ENCODE measurements around the gene NDUFS8.
A peak's percentile ranks its signal among the peaks of the same experiment; 100 is the strongest.

The NDUFS8 gene

GRCh38 chr11:68035266-68035876 lies 4.9 kb downstream of the NDUFS8 start:
- H3K4me3 Mint-ChIP-seq, result no peak overlapping the region
- H3K36me3 Mint-ChIP-seq (ENCODE audit: low read depth), result peaks cover 10% of the 10 kb centered on the region
- H3K4me1 Mint-ChIP-seq, result peaks cover 24% of the 10 kb centered on the region
- no peaks in the 10 kb centered on the region for H3K27me3 Mint-ChIP-seq (ENCODE audit: low read depth, poor library complexity)
- H3K27ac Mint-ChIP-seq, result no peak overlapping the region
- no peak for DNase-seq
- TF ChIP-seq, protein P1, sequence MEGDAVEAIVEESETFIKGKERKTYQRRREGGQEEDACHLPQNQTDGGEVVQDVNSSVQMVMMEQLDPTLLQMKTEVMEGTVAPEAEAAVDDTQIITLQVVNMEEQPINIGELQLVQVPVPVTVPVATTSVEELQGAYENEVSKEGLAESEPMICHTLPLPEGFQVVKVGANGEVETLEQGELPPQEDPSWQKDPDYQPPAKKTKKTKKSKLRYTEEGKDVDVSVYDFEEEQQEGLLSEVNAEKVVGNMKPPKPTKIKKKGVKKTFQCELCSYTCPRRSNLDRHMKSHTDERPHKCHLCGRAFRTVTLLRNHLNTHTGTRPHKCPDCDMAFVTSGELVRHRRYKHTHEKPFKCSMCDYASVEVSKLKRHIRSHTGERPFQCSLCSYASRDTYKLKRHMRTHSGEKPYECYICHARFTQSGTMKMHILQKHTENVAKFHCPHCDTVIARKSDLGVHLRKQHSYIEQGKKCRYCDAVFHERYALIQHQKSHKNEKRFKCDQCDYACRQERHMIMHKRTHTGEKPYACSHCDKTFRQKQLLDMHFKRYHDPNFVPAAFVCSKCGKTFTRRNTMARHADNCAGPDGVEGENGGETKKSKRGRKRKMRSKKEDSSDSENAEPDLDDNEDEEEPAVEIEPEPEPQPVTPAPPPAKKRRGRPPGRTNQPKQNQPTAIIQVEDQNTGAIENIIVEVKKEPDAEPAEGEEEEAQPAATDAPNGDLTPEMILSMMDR (IDR thresholded peaks at IDR 0.05), result no peak
- peaks cover under 1% of the 10 kb centered on the region for H3K9me3 Mint-ChIP-seq

DNA sequence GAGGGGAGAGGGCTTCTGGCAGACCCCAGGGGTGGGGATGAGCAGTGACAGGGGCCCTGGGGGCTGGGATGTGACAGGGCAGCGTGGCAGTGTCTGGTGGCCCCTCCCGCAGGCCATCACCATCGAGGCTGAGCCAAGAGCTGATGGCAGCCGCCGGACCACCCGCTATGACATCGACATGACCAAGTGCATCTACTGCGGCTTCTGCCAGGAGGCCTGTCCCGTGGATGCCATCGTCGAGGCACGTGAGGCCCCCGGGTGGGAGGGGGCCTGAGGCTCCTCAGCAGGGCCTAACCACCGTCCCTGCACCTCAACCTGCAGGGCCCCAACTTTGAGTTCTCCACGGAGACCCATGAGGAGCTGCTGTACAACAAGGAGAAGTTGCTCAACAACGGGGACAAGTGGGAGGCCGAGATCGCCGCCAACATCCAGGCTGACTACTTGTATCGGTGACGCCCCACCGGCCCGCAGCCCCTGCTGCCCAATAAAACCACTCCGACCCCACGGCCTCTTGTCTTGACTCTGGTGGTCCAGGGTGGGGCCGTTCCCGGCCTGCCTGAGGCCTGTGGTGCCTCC lies 5.7 kb downstream of the NDUFS8 start:
- H3K4me1 Mint-ChIP-seq, result peaks cover 19% of the 10 kb centered on the region
- TF ChIP-seq, protein P1 (IDR thresholded peaks at IDR 0.05), result no peak

GRCh38 chr11:68036717-68037239 lies 6.3 kb downstream of the NDUFS8 start:
- TF ChIP-seq, protein P1 (IDR thresholded peaks at IDR 0.05), result no peak
- no peak for DNase-seq
- Mint-ChIP-seq H3K27me3 (ENCODE audit: low read depth, poor library complexity) (no peaks in the 10 kb centered on the region), H3K4me1 (peaks cover 17% of the 10 kb centered on the region), H3K36me3 (ENCODE audit: low read depth) (peaks cover 6% of the 10 kb centered on the region), H3K9me3 (no peaks in the 10 kb centered on the region), H3K27ac (peak overlapping the region; percentile 84), H3K4me3 (no peak overlapping the region)

More for the DNA sequence above, 5.7 kb downstream of the NDUFS8 start:
- Mint-ChIP-seq H3K27ac (peak overlapping the region; percentile 84), H3K36me3 (ENCODE audit: low read depth) (peaks cover 10% of the 10 kb centered on the region), H3K27me3 (ENCODE audit: low read depth, poor library complexity) (no peaks in the 10 kb centered on the region), H3K4me3 (no peak overlapping the region), H3K9me3 (no peaks in the 10 kb centered on the region)
- no peak for DNase-seq

GRCh38 chr11:68037411-68038225 lies 7.1 kb downstream of the NDUFS8 start:
- Mint-ChIP-seq H3K9me3 (no peaks in the 10 kb centered on the region), H3K4me3 (no peak overlapping the region)
- TF ChIP-seq, protein P1 (IDR thresholded peaks at IDR 0.05), result no peak

GRCh38 chr11:68038226-68038717 lies 7.8 kb downstream of the NDUFS8 start:
- TF ChIP-seq, protein P1 (IDR thresholded peaks at IDR 0.05), result no peak
- no peaks in the 10 kb centered on the region for H3K9me3 Mint-ChIP-seq
- H3K36me3 Mint-ChIP-seq (ENCODE audit: low read depth), result peaks cover 6% of the 10 kb centered on the region
- H3K27me3 Mint-ChIP-seq (ENCODE audit: low read depth, poor library complexity), result no peaks in the 10 kb centered on the region
- peaks cover 17% of the 10 kb centered on the region for H3K4me1 Mint-ChIP-seq
- H3K4me3 Mint-ChIP-seq, result no peak overlapping the region
- H3K27ac Mint-ChIP-seq, result no peak overlapping the region
- DNase-seq, result no peak

More at GRCh38 chr11:68037411-68038225, 7.1 kb downstream of the NDUFS8 start:
- DNase-seq, result no peak
- H3K36me3 Mint-ChIP-seq (ENCODE audit: low read depth), result peaks cover 6% of the 10 kb centered on the region
- H3K27ac Mint-ChIP-seq, result no peak overlapping the region
- H3K27me3 Mint-ChIP-seq (ENCODE audit: low read depth, poor library complexity), result no peaks in the 10 kb centered on the region
- peaks cover 17% of the 10 kb centered on the region for H3K4me1 Mint-ChIP-seq
